Gastrocnemius medialis (tissue), 4 donors: ENCODE results near the gene PITX1.

Experiments
- POLR2A ChIP-seq, 2 donors: fragments of 450-650 bp; IDR thresholded peaks; one replicate each; pipeline ENCODE4 v1.6.1; 2017; ENCODE audit warnings: antibody characterized with exemption in 2 of 2, mild to moderate bottlenecking in 2 of 2, moderate library complexity in 2 of 2
- TF ChIP-seq, protein P1 (sequence below), 5 experiments: fragments of 450-650 bp in 3 of 5; fragments of 200-600 bp in 2 of 5; sonication (generic) in 2 of 5; IDR thresholded peaks in 4 of 5; conservative IDR thresholded peaks in 1 of 5; 1 replicate in 4 of 5; 2 replicates in 1 of 5; pipeline ENCODE4 v1.5.1; 2016 to 2019; ENCODE audit warnings: antibody characterized with exemption in 5 of 5, mild to moderate bottlenecking in 3 of 5, moderate library complexity in 3 of 5

DNA sequence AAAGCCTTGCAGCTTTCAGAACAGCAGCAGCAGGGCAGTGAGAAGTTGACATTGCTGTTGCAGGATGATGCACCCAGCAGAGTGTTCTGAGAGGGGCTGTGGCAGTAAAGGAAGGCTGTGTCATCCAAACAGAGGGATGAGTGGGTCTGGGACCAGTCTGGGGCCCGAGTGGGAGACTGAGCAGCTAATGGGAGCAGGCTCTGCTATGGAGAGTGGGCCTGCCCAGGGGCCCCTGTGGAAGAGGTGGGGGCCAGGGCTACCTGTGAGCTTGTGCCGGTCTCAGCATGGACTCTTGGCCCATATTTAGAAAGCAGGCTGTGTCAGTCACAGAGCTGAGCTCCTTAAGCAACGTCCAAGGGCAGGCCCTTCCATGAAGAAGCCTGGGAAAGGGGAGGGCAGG lies 26.0 kb upstream of the PITX1 start:
- TF ChIP-seq POLR2A (IDR thresholded peaks at IDR 0.05): no peak
- TF ChIP-seq, protein P1, sequence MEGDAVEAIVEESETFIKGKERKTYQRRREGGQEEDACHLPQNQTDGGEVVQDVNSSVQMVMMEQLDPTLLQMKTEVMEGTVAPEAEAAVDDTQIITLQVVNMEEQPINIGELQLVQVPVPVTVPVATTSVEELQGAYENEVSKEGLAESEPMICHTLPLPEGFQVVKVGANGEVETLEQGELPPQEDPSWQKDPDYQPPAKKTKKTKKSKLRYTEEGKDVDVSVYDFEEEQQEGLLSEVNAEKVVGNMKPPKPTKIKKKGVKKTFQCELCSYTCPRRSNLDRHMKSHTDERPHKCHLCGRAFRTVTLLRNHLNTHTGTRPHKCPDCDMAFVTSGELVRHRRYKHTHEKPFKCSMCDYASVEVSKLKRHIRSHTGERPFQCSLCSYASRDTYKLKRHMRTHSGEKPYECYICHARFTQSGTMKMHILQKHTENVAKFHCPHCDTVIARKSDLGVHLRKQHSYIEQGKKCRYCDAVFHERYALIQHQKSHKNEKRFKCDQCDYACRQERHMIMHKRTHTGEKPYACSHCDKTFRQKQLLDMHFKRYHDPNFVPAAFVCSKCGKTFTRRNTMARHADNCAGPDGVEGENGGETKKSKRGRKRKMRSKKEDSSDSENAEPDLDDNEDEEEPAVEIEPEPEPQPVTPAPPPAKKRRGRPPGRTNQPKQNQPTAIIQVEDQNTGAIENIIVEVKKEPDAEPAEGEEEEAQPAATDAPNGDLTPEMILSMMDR (IDR thresholded peaks at IDR 0.05 in 4 of 5, conservative IDR thresholded peaks at IDR 0.05 in 1 of 5): no peak
